Uterus (tissue), 4 donors: ENCODE results near the gene INCENP. TPM values are rescaled to one million over a fixed set of nuclear protein-coding genes. Genes with fewer than 3 reads are reported as not detected.

Experiments used
- DNase-seq, 2 donors: peaks; one replicate each; pipeline ENCODE4 v3.0.0-alpha.2; 2019 to 2020
- H3K27ac ChIP-seq, 2 donors: fragments of 200-600 bp; sonication (generic); 1 replicate in 1 of 2; 2 replicates in 1 of 2; pipeline ENCODE4 v1.5.1; 2016 to 2018
- H3K27me3 ChIP-seq, 2 donors: fragments of 200-600 bp; sonication (generic); one replicate each; pipeline ENCODE4 v1.5.1; 2018 to 2019; ENCODE audit warnings: control low read depth in 1 of 2
- H3K36me3 ChIP-seq, 2 donors: fragments of 200-600 bp; sonication (generic); one replicate each; pipeline ENCODE4 v1.5.1; 2019; ENCODE audit warnings: control low read depth in 1 of 2
- H3K4me1 ChIP-seq, 2 donors: fragments of 200-600 bp; sonication (generic); one replicate each; pipeline ENCODE4 v1.5.1; 2018 to 2019; ENCODE audit warnings: control low read depth in 1 of 2
- H3K4me3 ChIP-seq, 2 donors: fragments of 200-600 bp; sonication (generic); 1 replicate in 1 of 2; 2 replicates in 1 of 2; pipeline ENCODE4 v1.5.1; 2018 to 2019; ENCODE audit warnings: mild to moderate bottlenecking in 1 of 2
- H3K9me3 ChIP-seq, 2 donors: fragments of 200-600 bp; sonication (generic); one replicate each; pipeline ENCODE4 v1.5.1; 2019; ENCODE audit warnings: control low read depth in 1 of 2
- POLR2A ChIP-seq, 2 donors: fragments of 450-650 bp; IDR thresholded peaks; one replicate each; pipeline ENCODE4 v1.6.1; 2016; ENCODE audit warnings: antibody characterized with exemption in 2 of 2, mild to moderate bottlenecking in 1 of 2, moderate library complexity in 1 of 2
- intact Hi-C: fragments of 100-400 bp; cut with DNase I; formaldehyde crosslinking; loops from one replicate; pipeline ENCODE4 v1.15.1; 2023; ENCODE audit warnings: low total_unique reads
- total RNA-seq, 4 donors: library from RNA; depleted of rRNA in 3 of 4; stranded (reverse); fragments of >200 nt in 3 of 4; gene quantifications; one replicate each; pipeline versions ENCODE4 v1.1.0 to v1.2.4, GENCODE V29; 2014 to 2023
- TF ChIP-seq, protein P1 (sequence below), 4 experiments: fragments of 200-600 bp in 2 of 4; fragments of 450-650 bp in 2 of 4; sonication (generic) in 2 of 4; IDR thresholded peaks; one replicate each; pipeline ENCODE4 v1.5.1; 2016 to 2019; ENCODE audit warnings: antibody characterized with exemption in 4 of 4, mild to moderate bottlenecking in 2 of 4, moderate library complexity in 1 of 4
- donor health status: DM: yes; HTN: yes; CAD: no.

The INCENP gene
- total RNA-seq, 4 donors from 2014 or later = 7.4 to 27.1 (median 16.5) TPM

DNA sequence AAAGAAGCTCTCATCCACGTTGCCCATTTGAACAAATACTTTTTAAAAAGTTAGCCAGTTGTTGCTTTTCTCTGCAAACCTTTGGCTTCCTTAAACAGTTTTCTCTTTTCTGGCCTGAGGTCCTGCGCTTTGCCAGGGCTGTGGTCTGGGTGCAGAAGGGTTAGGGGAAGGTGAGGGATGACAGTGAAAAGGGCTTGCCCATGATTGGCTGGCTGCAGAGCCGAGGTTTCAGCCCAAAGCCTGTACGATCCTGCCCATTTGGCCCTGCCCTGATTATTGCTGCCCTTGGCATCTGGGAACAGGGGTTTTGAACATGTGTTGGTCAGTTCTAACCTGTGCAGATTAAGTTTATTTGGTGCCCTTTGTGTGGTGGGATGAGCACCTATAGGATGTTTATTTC lies 1.5 kb downstream of the INCENP start:
- no peaks in the 10 kb centered on the region for H3K36me3 ChIP-seq
- intact Hi-C loops = no loop called here
- no peaks in the 10 kb centered on the region for H3K9me3 ChIP-seq
- TF ChIP-seq, protein P1, sequence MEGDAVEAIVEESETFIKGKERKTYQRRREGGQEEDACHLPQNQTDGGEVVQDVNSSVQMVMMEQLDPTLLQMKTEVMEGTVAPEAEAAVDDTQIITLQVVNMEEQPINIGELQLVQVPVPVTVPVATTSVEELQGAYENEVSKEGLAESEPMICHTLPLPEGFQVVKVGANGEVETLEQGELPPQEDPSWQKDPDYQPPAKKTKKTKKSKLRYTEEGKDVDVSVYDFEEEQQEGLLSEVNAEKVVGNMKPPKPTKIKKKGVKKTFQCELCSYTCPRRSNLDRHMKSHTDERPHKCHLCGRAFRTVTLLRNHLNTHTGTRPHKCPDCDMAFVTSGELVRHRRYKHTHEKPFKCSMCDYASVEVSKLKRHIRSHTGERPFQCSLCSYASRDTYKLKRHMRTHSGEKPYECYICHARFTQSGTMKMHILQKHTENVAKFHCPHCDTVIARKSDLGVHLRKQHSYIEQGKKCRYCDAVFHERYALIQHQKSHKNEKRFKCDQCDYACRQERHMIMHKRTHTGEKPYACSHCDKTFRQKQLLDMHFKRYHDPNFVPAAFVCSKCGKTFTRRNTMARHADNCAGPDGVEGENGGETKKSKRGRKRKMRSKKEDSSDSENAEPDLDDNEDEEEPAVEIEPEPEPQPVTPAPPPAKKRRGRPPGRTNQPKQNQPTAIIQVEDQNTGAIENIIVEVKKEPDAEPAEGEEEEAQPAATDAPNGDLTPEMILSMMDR (IDR thresholded peaks at IDR 0.05) = no peak
- TF ChIP-seq POLR2A (IDR thresholded peaks at IDR 0.05) = no peak
- no peaks in the 10 kb centered on the region for H3K27me3 ChIP-seq
- no peak overlapping the region for H3K4me3 ChIP-seq
- DNase-seq = no peak
- no peak overlapping the region for H3K27ac ChIP-seq
- peaks cover 0 to 4% of the 10 kb centered on the region in 2 donors for H3K4me1 ChIP-seq

DNA sequence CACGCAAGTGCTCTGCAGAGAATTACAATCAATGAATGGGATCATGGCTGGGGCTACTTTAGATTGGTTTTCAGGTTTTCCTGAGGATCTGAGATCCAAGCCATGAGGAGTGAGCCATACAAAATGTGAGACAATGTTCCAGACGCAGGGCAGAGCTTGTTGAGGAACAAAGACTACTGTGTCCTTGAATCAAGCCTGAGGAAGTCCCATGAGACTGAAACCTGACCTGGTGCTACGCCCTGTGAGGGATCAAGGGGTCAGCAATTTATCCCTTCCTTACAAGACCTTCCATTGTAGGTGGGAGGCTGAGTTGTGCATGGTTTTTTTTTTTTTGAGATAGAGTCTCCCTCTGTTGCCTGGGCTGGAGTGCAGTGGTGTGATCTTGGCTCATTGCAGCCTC lies 2.1 kb downstream of the INCENP start:
- Histone ChIP-seq H3K36me3 (no peaks in the 10 kb centered on the region), H3K27me3 (no peaks in the 10 kb centered on the region), H3K27ac (no peak overlapping the region), H3K4me3 (no peak overlapping the region), H3K4me1 (peaks cover 0 to 4% of the 10 kb centered on the region in 2 donors), H3K9me3 (no peaks in the 10 kb centered on the region)
- DNase-seq = no peak
- TF ChIP-seq POLR2A (IDR thresholded peaks at IDR 0.05) = no peak
- TF ChIP-seq, protein P1 (IDR thresholded peaks at IDR 0.05) = no peak
- intact Hi-C loops = no loop called here

DNA sequence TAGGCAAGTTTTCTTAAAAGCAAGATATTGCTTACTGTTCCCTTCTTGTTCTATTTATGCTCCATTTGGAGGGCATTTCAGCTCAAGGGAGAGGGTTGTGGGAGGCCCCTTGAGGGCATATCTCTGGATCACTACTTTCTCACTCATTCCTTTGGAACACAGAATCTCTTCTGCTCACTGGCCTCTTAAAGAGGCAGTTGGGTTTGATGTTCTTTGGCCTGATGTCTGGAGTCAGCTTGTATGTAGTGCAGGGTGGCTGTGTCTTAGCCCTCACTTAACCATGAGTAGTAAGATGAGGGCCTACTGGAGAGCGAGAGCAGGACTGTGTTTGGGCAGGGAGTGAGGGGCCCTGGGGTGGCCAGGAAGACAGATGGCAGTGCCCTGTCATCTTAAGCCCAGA lies 3.6 kb downstream of the INCENP start:
- intact Hi-C loops = no loop called here
- Histone ChIP-seq H3K27ac (no peak overlapping the region), H3K4me3 (no peak overlapping the region), H3K36me3 (no peaks in the 10 kb centered on the region), H3K4me1 (peaks cover 0 to 4% of the 10 kb centered on the region in 2 donors), H3K9me3 (no peaks in the 10 kb centered on the region), H3K27me3 (no peaks in the 10 kb centered on the region)
- TF ChIP-seq, protein P1 (IDR thresholded peaks at IDR 0.05) = no peak
- TF ChIP-seq POLR2A (IDR thresholded peaks at IDR 0.05) = no peak
- no peak for DNase-seq

DNA sequence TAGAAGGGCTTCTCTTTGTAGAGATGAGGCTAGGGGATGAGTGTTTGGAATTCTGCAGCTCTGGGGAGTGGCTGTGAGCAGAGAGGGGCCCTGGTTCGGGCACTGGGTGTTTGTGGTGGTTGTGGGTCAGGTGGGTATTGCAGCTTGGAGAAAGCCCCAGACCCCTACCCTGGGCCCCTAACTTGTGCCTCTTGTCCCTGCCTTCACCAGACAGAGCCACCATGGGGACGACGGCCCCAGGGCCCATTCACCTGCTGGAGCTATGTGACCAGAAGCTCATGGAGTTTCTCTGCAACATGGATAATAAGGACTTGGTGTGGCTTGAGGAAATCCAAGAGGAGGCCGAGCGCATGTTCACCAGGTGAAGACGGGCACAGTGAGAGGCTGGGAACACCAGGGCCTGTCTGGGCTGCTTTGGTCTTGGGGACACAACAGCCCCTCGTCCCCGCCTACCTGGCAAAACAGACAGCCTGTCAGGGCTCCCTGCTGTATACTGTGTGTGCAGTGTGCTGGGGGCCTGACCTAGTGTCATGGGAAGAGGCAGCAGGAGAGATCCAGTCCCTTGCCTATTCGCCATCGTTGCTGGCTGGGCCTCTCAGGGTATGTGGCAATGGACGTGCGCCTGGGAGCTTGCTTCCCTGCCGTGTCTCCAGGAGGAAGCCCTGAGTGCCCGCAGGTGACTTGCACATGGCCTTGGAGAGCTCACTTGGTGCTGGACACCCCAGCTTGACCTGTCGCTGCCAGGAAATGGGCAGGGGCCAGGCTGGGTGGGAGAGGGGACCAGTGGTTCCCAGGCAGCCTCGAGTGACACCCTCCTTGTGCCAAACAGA lies 4.3 kb downstream of the INCENP start:
- Histone ChIP-seq H3K9me3 (no peaks in the 10 kb centered on the region), H3K27me3 (no peaks in the 10 kb centered on the region), H3K27ac (no peak overlapping the region), H3K4me3 (no peak overlapping the region), H3K36me3 (no peaks in the 10 kb centered on the region), H3K4me1 (peaks cover 0 to 4% of the 10 kb centered on the region in 2 donors)
- intact Hi-C loops = no loop called here
- no peak for TF ChIP-seq POLR2A (IDR thresholded peaks at IDR 0.05)
- TF ChIP-seq, protein P1 (IDR thresholded peaks at IDR 0.05) = no peak
- no peak for DNase-seq

DNA sequence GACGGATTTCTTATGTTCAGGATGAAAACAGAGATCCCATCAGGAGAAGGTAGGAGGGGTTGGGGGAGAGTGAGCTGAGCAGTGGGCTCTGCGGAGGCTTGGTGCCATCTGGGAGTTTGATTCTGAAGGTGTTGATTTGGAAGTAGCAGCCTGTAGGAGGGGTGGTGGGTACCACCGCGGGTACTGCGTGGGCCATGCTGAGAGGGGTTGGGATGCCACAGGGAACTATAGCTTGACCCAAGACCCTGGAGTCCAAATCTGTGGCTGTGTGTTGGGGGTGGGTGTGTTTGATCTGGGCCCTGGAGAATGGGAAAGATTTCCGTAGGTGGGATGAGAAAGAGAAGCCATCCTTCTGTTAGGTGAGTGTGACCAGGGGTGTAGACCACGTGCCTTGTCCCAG lies 5.0 kb downstream of the INCENP start:
- Histone ChIP-seq H3K4me3 (no peak overlapping the region), H3K27me3 (no peaks in the 10 kb centered on the region), H3K4me1 (peaks cover 0 to 4% of the 10 kb centered on the region in 2 donors), H3K36me3 (no peaks in the 10 kb centered on the region), H3K9me3 (no peaks in the 10 kb centered on the region), H3K27ac (no peak overlapping the region)
- intact Hi-C loops = no loop called here
- DNase-seq = no peak
- TF ChIP-seq, protein P1 (IDR thresholded peaks at IDR 0.05) = no peak
- TF ChIP-seq POLR2A (IDR thresholded peaks at IDR 0.05) = no peak
